Neural progenitor cell (in vitro differentiated cells): ENCODE data around the gene PLXNA4. TPM values are rescaled to one million over a fixed set of nuclear protein-coding genes. Genes with fewer than 3 reads are reported as not detected.
A peak's percentile ranks its signal among the peaks of the same experiment; 100 is the strongest.

Source experiments
- DNase-seq: peaks from one replicate; pipeline ENCODE4 v3.0.0-alpha.2; 2016; ENCODE audit warnings: low spot score
- H2AFZ ChIP-seq: fragments of 200-600 bp; sonication (generic); replicated peaks from 2 replicates; pipeline ENCODE4 v1.6.1; 2016; ENCODE audit warnings: antibody characterized with exemption
- H3F3A ChIP-seq: fragments of 200-600 bp; sonication (generic); 2 replicates; pipeline ENCODE4 v1.6.1; 2016; ENCODE audit warnings: antibody characterized with exemption, low read depth
- H3K27ac ChIP-seq: fragments of 200-600 bp; sonication (generic); 2 replicates; pipeline ENCODE4 v1.5.1; 2016; ENCODE audit warnings: mild to moderate bottlenecking
- H3K27me3 ChIP-seq: fragments of 200-600 bp; sonication (generic); 2 replicates; pipeline ENCODE4 v1.6.1; 2016; ENCODE audit warnings: mild to moderate bottlenecking, moderate library complexity
- H3K36me3 ChIP-seq: fragments of 200-600 bp; sonication (generic); 2 replicates; pipeline ENCODE4 v1.5.1; 2016
- H3K4me1 ChIP-seq: fragments of 200-600 bp; sonication (generic); 2 replicates; pipeline ENCODE4 v1.6.1; 2016; ENCODE audit warnings: mixed run types
- H3K4me2 ChIP-seq: fragments of 200-600 bp; sonication (generic); 2 replicates; pipeline ENCODE4 v1.6.1; 2016
- H3K4me3 ChIP-seq: fragments of 200-600 bp; sonication (generic); 2 replicates; pipeline ENCODE4 v1.5.1; 2016
- H3K79me2 ChIP-seq: fragments of 200-600 bp; sonication (generic); 2 replicates; pipeline ENCODE4 v1.6.1; 2016; ENCODE audit warnings: low read depth
- H3K9ac ChIP-seq: fragments of 200-600 bp; sonication (generic); 2 replicates; pipeline ENCODE4 v1.6.1; 2016
- H3K9me3 ChIP-seq: fragments of 200-600 bp; sonication (generic); 2 replicates; pipeline ENCODE4 v1.5.1; 2016; ENCODE audit warnings: low read depth
- H4K20me1 ChIP-seq: fragments of 200-600 bp; sonication (generic); 2 replicates; pipeline ENCODE4 v1.6.1; 2016; ENCODE audit warnings: low read depth
- H3K27ac Mint-ChIP-seq: 3 replicates; pipeline ENCODE4 v1.8.0; 2021; ENCODE audit warnings: mixed read lengths
- H3K27me3 Mint-ChIP-seq: 2 replicates; pipeline ENCODE4 v1.8.0; 2022; ENCODE audit warnings: low read depth, mild to moderate bottlenecking, inconsistent platforms, moderate library complexity, mixed read lengths; ENCODE audit not compliant: insufficient read depth
- H3K36me3 Mint-ChIP-seq: 3 replicates; pipeline ENCODE4 v1.8.0; 2021; ENCODE audit warnings: mixed read lengths
- H3K4me1 Mint-ChIP-seq: 3 replicates; pipeline ENCODE4 v1.8.0; 2021; ENCODE audit warnings: mixed read lengths
- H3K4me3 Mint-ChIP-seq: 3 replicates; pipeline ENCODE4 v1.8.0; 2021; ENCODE audit warnings: mild to moderate bottlenecking, moderate library complexity, mixed read lengths
- H3K9me3 Mint-ChIP-seq: 3 replicates; pipeline ENCODE4 v1.8.0; 2020; ENCODE audit warnings: mixed read lengths
- CTCF ChIP-seq: fragments of 200-600 bp; sonication (generic); IDR thresholded peaks from 2 replicates; pipeline ENCODE4 v1.5.1; 2017; ENCODE audit warnings: antibody characterized with exemption, mild to moderate bottlenecking
- EZH2 ChIP-seq: fragments of 200-600 bp; sonication (generic); IDR thresholded peaks from 2 replicates; pipeline ENCODE4 v1.6.1; 2017; ENCODE audit warnings: antibody characterized with exemption, mild to moderate bottlenecking, moderate library complexity
- EZH2phosphoT487 ChIP-seq: fragments of 200-600 bp; sonication (generic); IDR thresholded peaks from 2 replicates; pipeline ENCODE4 v1.6.1; 2017; ENCODE audit warnings: antibody characterized with exemption
- total RNA-seq: library from RNA; depleted of rRNA; stranded (reverse); fragments of >200 nt; gene quantifications from 2 replicates; pipeline ENCODE4 v1.2.3, GENCODE V29; 2015; ENCODE audit warnings: low replicate concordance

Gene PLXNA4
- total RNA-seq, 1 donor from 2014 or later: 0.49 TPM

GRCh38 chr7:132614428-132615318 lies 38.4 kb upstream of the PLXNA4 start:
- peak overlapping the region; percentile 65 for H3K4me2 ChIP-seq
- peak overlapping the region; percentile 9 for H3K27ac Mint-ChIP-seq
- H3K9ac ChIP-seq: no peak overlapping the region
- no peaks in the 10 kb centered on the region for H3K9me3 ChIP-seq
- peak; percentile 75 for DNase-seq
- H3K4me3 Mint-ChIP-seq: no peak overlapping the region
- no peaks in the 10 kb centered on the region for H3K36me3 ChIP-seq
- peaks cover 15% of the 10 kb centered on the region for H3K27me3 ChIP-seq
- no peak for TF ChIP-seq EZH2
- peak; percentile 48 for TF ChIP-seq CTCF
- H4K20me1 ChIP-seq: no peaks in the 10 kb centered on the region
- peaks cover 11% of the 10 kb centered on the region for H3K4me1 ChIP-seq
- H3K27me3 Mint-ChIP-seq: peaks cover 5% of the 10 kb centered on the region
- peak overlapping the region; percentile 16 for H3K4me3 ChIP-seq
- H3K36me3 Mint-ChIP-seq: no peaks in the 10 kb centered on the region
- H3K79me2 ChIP-seq: no peaks in the 10 kb centered on the region
- peak overlapping the region; percentile 97 for H2AFZ ChIP-seq
- H3K27ac ChIP-seq: no peak overlapping the region
- no peaks in the 10 kb centered on the region for H3K9me3 Mint-ChIP-seq
- peaks cover 18% of the 10 kb centered on the region for H3K4me1 Mint-ChIP-seq
- no peaks in the 10 kb centered on the region for H3F3A ChIP-seq

GRCh38 chr7:132613737-132614136 lies 37.5 kb upstream of the PLXNA4 start:
- Histone ChIP-seq H4K20me1 (no peaks in the 10 kb centered on the region), H3K9me3 (no peaks in the 10 kb centered on the region), H3K9ac (no peak overlapping the region), H3K4me2 (no peak overlapping the region), H3K79me2 (no peaks in the 10 kb centered on the region), H3K4me1 (peaks cover 11% of the 10 kb centered on the region), H2AFZ (no peak overlapping the region), H3K4me3 (no peak overlapping the region), H3K36me3 (no peaks in the 10 kb centered on the region), H3K27me3 (peaks cover 15% of the 10 kb centered on the region), H3K27ac (no peak overlapping the region), H3F3A (no peaks in the 10 kb centered on the region)
- Mint-ChIP-seq H3K27ac (no peak overlapping the region), H3K4me1 (peaks cover 18% of the 10 kb centered on the region), H3K4me3 (no peak overlapping the region), H3K27me3 (peaks cover 5% of the 10 kb centered on the region), H3K9me3 (no peaks in the 10 kb centered on the region), H3K36me3 (no peaks in the 10 kb centered on the region)
- DNase-seq: no peak
- TF ChIP-seq EZH2 (no peak), CTCF (no peak), EZH2phosphoT487 (no peak)

DNA sequence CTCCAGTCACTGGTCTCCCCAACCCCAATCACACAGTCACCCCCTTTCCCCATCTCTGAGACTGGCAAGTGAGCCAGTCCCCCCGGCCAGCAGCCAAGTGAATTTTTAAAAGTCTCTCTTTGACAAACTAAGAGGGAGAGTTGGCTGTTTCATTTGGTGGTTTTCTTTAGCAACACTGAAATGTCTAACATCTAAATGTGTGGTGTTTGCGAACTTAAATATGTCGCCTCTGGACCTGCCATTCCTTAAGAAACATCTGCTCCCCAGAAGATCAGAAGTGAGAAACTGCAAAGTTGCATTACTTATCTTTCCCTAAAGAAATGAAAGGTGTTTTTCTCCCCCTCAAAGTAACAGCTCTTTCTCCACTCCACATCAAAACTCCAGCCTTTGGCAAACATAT lies 34.7 kb upstream of the PLXNA4 start:
- Mint-ChIP-seq H3K27ac (no peak overlapping the region), H3K9me3 (no peaks in the 10 kb centered on the region), H3K27me3 (peaks cover 5% of the 10 kb centered on the region), H3K4me1 (peaks cover 16% of the 10 kb centered on the region), H3K36me3 (no peaks in the 10 kb centered on the region), H3K4me3 (no peak overlapping the region)
- no peaks in the 10 kb centered on the region for H3K79me2 ChIP-seq
- H3K4me1 ChIP-seq: peaks cover 11% of the 10 kb centered on the region
- no peaks in the 10 kb centered on the region for H4K20me1 ChIP-seq
- no peak overlapping the region for H3K4me3 ChIP-seq
- no peak overlapping the region for H2AFZ ChIP-seq
- no peaks in the 10 kb centered on the region for H3F3A ChIP-seq
- peaks cover 12% of the 10 kb centered on the region for H3K27me3 ChIP-seq
- no peak for DNase-seq
- H3K9ac ChIP-seq: no peak overlapping the region
- H3K4me2 ChIP-seq: no peak overlapping the region
- TF ChIP-seq CTCF: no peak
- TF ChIP-seq EZH2: no peak
- no peak for TF ChIP-seq EZH2phosphoT487
- no peak overlapping the region for H3K27ac ChIP-seq
- no peaks in the 10 kb centered on the region for H3K36me3 ChIP-seq
- H3K9me3 ChIP-seq: no peaks in the 10 kb centered on the region
